ENCODE results near the gene CHCHD6.

CHCHD6 gene

DNA sequence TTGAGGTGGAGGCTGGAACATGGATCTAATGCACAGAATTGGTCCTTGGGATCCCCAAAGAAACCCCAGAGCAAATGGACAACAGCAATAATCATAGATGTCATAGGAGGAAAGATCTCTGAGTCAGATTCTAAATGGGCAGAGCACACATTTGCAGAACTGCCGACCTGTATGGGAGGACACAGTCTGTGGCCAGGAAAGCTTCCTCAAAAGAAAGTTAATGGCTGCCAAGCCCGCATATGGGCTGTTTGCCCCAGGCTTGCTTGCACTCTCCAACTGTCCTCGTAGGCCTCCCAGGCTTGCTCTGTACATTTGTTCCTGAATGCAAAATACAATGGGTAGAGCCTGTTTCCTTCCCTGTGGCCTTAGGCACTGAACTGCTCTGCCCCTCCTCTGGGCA is 176.9 kb downstream of the CHCHD6 start:
- H3K9ac ChIP-seq = no peak overlapping the region
- peaks cover 10% of the 10 kb centered on the region for H4K20me1 ChIP-seq
- H3K4me1 ChIP-seq = peaks cover 20% of the 10 kb centered on the region
- H3K9me3 ChIP-seq = no peaks in the 10 kb centered on the region
- H3K36me3 ChIP-seq = no peaks in the 10 kb centered on the region
- H3K27me3 ChIP-seq = no peaks in the 10 kb centered on the region
- H3K27ac ChIP-seq = no peak overlapping the region
- H3K4me3 ChIP-seq = no peak overlapping the region
- H3K4me2 ChIP-seq = no peak overlapping the region
- no peak for TF ChIP-seq Cebpa-rat (IDR thresholded peaks at IDR 0.05)

DNA sequence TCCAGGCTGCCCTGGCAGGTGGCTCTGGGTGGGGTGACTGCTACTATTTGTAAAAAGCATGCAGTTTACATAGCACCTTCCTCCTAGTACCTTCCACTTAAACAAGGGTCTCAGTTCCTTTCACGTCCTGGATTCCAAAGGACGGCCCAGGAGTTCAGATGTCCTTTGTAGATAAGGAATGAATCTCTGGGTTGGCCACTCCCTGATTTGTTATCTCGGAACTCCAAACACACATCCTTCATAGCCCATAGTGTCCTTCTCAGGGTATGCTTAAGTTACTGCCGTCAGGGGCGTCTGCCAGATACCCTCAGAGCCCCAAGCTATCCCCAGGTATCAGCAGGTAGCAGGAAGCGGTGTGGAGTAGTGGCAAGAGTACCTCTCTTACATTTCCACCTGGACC is 177.8 kb downstream of the CHCHD6 start:
- no peak for TF ChIP-seq Cebpa-rat (IDR thresholded peaks at IDR 0.05)
- Histone ChIP-seq H3K4me2 (no peak overlapping the region), H3K9me3 (no peaks in the 10 kb centered on the region), H4K20me1 (peaks cover 12% of the 10 kb centered on the region), H3K27me3 (no peaks in the 10 kb centered on the region), H3K4me1 (peaks cover 25% of the 10 kb centered on the region), H3K27ac (no peak overlapping the region), H3K9ac (no peak overlapping the region), H3K36me3 (no peaks in the 10 kb centered on the region), H3K4me3 (no peak overlapping the region)

DNA sequence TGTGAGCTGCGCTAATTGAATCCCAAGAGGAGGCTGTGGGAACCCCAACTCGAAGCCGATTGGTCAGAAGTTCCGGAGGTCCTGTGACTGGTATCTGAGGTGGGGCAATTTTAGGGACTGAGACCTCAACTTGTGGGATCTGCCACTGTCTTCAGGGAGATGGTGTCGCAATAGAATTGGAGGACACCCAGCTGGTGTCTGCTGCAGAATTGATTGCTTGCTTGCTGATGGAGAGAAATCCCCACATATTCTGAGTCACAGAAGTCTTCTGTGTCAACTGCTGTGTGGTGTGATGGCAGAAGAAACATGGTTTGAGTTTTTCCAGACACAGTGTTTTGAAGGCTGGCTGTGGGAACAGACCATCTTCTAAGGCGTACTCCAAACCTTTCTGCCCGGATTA is 179.2 kb downstream of the CHCHD6 start:
- Histone ChIP-seq H3K27ac (no peak overlapping the region), H3K4me3 (no peak overlapping the region), H3K4me2 (no peak overlapping the region; the same call in 1 of the 2 replicates), H3K36me3 (no peaks in the 10 kb centered on the region), H3K4me1 (peaks cover 31% of the 10 kb centered on the region), H3K9me3 (no peaks in the 10 kb centered on the region), H4K20me1 (peaks cover 22% of the 10 kb centered on the region), H3K9ac (no peak overlapping the region), H3K27me3 (no peaks in the 10 kb centered on the region)
- peak; percentile 61; the same call in 1 of the 2 replicates for TF ChIP-seq Cebpa-rat (IDR thresholded peaks at IDR 0.05)

DNA sequence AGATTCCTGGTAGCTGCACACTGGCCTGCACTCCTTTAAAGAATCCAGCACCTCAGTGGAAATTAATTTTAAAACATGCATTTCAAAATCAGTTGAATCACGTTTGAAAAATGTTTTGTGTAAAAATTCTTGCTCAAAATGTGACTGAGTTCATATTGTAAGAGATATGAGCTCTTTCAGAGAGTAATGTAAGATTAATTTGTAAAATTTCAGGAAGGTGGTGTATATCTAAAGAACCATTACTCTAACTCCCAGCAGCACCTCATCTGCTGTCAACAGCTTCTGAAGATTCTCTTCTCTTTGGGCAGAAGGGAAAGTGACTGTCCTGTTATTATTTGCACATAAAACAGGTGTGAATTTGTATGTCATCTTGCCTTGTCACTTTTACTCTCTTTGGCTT is 181.4 kb downstream of the CHCHD6 start:
- no peak overlapping the region for H3K9ac ChIP-seq
- H4K20me1 ChIP-seq = peaks cover 16% of the 10 kb centered on the region
- peaks cover 38% of the 10 kb centered on the region for H3K4me1 ChIP-seq
- no peaks in the 10 kb centered on the region for H3K27me3 ChIP-seq
- H3K9me3 ChIP-seq = no peaks in the 10 kb centered on the region
- 0 out of 2 replicates have a peak overlapping the region, but pooled peaks have one; percentile 12 for H3K4me2 ChIP-seq
- TF ChIP-seq Cebpa-rat (IDR thresholded peaks at IDR 0.05) = no peak
- H3K27ac ChIP-seq = no peak overlapping the region
- H3K36me3 ChIP-seq = peaks cover 5% of the 10 kb centered on the region; the same call in 1 of the 2 replicates
- no peak overlapping the region for H3K4me3 ChIP-seq

DNA sequence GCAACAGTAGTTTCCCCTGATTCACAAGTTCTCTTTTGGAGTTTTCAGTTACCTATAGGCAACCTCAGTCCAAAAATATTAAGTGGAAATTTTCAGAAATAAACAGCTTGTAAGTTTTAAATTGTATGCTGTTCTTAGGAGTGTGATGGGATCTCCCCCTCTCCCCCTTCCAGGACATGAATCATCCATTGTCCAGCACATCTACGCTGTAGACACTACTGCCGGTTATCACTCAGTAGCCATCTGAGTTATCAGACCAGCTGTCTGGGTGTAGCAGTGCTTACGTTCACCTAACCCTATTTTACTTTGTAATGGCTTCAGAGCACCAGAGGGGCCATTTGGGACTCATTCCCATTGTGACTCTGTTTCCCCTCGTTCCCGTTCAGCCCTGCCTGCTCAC is 182.2 kb downstream of the CHCHD6 start:
- Histone ChIP-seq H3K9ac (no peak overlapping the region), H3K4me1 (peaks cover 38% of the 10 kb centered on the region), H3K9me3 (no peaks in the 10 kb centered on the region), H4K20me1 (peaks cover 16% of the 10 kb centered on the region), H3K36me3 (peaks cover 5% of the 10 kb centered on the region; the same call in 1 of the 2 replicates), H3K4me3 (no peak overlapping the region), H3K27ac (no peak overlapping the region), H3K27me3 (no peaks in the 10 kb centered on the region), H3K4me2 (0 out of 2 replicates have a peak overlapping the region, but pooled peaks have one; percentile 12)
- no peak for TF ChIP-seq Cebpa-rat (IDR thresholded peaks at IDR 0.05)

DNA sequence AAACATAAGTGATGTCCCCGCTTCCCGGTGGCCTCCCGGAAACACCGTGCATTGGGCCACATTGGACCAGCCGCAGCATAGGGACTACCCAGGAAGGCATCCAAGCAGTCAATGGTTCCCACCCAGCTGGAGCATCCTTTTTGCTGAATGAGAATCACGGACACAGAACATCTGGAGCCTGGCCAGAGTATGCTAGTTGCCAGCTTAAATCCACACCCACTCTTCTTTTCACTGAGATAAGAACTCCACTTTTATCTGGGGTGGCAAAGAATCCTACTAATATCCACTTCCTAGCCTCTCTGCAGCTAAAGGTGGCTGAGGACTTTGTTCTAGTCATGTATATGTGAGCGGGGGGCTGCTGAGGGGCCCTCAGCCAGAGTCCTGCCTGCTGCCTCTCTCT is 183.6 kb downstream of the CHCHD6 start:
- Histone ChIP-seq H3K9me3 (no peaks in the 10 kb centered on the region), H3K36me3 (peaks cover 5% of the 10 kb centered on the region; the same call in 1 of the 2 replicates), H3K4me1 (peaks cover 38% of the 10 kb centered on the region), H3K9ac (no peak overlapping the region), H3K27ac (no peak overlapping the region), H3K4me3 (no peak overlapping the region), H3K4me2 (peak overlapping the region; percentile 31), H4K20me1 (peaks cover 16% of the 10 kb centered on the region; the same call in 1 of the 2 replicates), H3K27me3 (no peaks in the 10 kb centered on the region)
- TF ChIP-seq Cebpa-rat (IDR thresholded peaks at IDR 0.05) = no peak

DNA sequence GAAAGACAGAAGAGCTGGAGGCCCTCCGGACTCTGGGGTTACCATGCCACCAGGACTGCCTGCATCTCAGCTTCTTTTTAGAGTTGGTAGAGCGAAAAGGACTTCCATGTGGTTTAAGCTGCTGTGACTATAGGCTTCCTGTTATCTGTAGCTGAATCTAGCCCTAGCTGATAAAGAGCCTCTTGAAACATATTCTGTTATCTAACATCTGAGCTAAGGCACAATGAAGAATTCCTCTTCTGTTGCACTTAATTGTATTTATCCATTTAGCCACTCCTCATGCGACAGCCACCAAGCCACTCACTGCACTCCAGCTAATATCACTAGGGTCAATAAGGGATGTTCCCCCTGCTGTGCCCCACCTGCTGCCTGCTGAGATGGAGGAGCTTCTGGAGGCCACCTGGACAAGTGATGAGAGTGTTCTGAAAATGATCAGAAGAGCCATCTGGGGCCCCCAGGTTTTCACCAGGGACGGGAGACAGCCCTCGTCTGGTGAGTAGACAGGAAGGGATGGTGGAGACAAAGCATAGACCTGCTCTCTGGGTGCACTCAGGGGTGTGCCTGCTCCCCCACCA is 184.2 kb downstream of the CHCHD6 start:
- H4K20me1 ChIP-seq = peaks cover 16% of the 10 kb centered on the region; the same call in 1 of the 2 replicates
- no peak overlapping the region for H3K4me3 ChIP-seq
- peaks cover 5% of the 10 kb centered on the region; the same call in 1 of the 2 replicates for H3K36me3 ChIP-seq
- no peak for TF ChIP-seq Cebpa-rat (IDR thresholded peaks at IDR 0.05)
- H3K4me1 ChIP-seq = peaks cover 38% of the 10 kb centered on the region
- H3K9ac ChIP-seq = no peak overlapping the region
- H3K27me3 ChIP-seq = no peaks in the 10 kb centered on the region
- H3K4me2 ChIP-seq = peak overlapping the region; percentile 31
- no peaks in the 10 kb centered on the region for H3K9me3 ChIP-seq
- H3K27ac ChIP-seq = no peak overlapping the region

DNA sequence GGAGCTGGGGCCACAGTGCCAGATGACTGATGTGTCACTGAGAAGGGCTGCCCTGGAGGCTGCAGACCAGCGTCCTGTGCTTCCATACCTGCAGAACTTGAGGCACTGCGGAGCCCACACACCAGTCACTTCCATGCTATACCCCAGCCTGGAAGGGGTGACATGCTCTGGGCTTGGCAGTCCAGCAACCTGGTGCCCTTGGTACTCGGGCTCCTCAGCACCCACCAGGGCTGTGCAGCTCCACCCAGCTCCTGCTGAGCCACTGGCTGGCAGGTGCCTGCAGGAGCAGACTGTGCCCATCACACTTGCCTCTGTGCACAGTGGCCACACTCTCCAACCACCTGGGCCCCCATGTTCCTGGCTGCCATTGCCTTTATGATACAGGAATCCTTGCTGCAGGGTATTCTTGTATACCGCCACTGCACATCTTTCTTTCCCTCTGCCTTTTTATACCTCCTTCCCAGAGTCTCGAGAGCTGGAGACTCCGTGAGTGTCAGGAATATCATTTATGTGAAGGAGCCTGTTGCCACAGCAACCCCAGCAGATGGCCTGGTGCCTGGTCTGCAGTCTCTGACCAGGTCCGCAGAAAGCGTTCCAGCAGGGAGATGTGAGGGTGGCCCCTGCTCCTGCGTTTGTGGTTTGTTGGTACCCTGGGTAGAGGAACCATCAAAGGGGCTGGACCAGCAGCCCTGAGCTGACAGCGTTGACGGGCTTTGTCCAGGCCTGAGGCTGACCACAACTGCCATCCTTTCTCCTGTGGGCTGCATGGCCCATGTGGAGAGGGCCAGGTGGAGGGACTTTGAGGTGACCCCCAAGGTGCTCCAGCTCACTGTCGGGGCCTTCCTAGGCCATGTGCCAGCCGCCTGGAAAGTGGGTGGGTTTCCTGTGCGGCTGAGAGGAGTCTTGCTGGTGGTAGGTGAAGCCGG is 185.5 kb downstream of the CHCHD6 start:
- Histone ChIP-seq H3K9me3 (no peaks in the 10 kb centered on the region), H3K36me3 (peaks cover 5% of the 10 kb centered on the region; the same call in 1 of the 2 replicates), H3K4me2 (no peak overlapping the region), H3K27ac (no peak overlapping the region), H3K9ac (no peak overlapping the region), H3K4me1 (peaks cover 26% of the 10 kb centered on the region), H4K20me1 (peaks cover 21% of the 10 kb centered on the region; the same call in 1 of the 2 replicates), H3K4me3 (no peak overlapping the region), H3K27me3 (no peaks in the 10 kb centered on the region)
- TF ChIP-seq Cebpa-rat (IDR thresholded peaks at IDR 0.05) = no peak

DNA sequence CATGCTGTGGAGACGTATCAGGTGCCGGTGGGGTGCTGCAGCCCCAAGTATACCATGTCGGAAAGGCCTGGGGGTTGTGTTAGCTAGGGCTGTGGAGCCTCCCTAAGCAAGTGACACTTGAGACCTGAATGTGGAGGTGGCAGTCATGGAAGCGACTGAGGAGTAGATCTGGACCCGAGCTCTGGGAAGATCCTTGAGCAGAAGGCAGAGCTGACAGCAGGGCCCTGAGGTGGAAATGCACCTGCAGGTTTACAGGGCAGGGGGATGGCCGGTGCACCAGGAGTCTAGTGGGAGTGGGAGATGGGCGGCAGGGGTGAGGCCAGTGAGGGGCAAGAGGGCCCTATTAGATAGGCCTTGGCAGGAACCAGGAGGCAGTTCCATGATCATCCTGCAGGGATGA is 187.1 kb downstream of the CHCHD6 start:
- TF ChIP-seq Cebpa-rat (IDR thresholded peaks at IDR 0.05) = no peak
- Histone ChIP-seq H3K27me3 (no peaks in the 10 kb centered on the region), H3K27ac (no peak overlapping the region), H3K4me1 (peaks cover 24% of the 10 kb centered on the region), H3K4me2 (no peak overlapping the region), H3K4me3 (no peak overlapping the region), H4K20me1 (peaks cover 24% of the 10 kb centered on the region; the same call in 1 of the 2 replicates), H3K9ac (no peak overlapping the region), H3K36me3 (peaks cover 5% of the 10 kb centered on the region; the same call in 1 of the 2 replicates), H3K9me3 (no peaks in the 10 kb centered on the region)

DNA sequence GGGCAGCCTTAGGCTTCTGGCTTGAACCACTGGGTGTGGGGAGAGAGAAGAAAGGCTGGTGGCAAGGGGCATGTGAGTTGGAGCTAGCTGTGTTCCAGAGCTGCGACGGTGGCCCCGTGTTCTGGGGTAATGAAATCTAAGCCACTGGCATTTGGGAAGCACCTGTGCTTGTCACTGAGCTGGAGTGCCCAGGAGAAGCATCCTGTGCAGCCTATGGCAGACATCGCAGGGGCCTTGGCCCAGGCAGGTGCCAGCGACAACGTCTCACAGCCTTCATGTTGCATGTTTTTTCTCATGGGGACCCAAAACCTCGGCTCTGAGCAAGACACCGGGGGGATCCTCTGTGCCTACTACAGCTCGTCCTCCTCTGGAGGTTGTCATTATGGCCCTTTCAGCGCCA is 187.8 kb downstream of the CHCHD6 start:
- no peak for TF ChIP-seq Cebpa-rat (IDR thresholded peaks at IDR 0.05)
- Histone ChIP-seq H3K4me2 (no peak overlapping the region), H3K36me3 (peaks cover 5% of the 10 kb centered on the region; the same call in 1 of the 2 replicates), H3K9me3 (no peaks in the 10 kb centered on the region), H3K4me1 (peaks cover 22% of the 10 kb centered on the region), H4K20me1 (peaks cover 28% of the 10 kb centered on the region; the same call in 1 of the 2 replicates), H3K27me3 (no peaks in the 10 kb centered on the region), H3K27ac (no peak overlapping the region), H3K4me3 (no peak overlapping the region), H3K9ac (no peak overlapping the region)
